Measurements from ENCODE around the gene TMEM150C.

DNA sequence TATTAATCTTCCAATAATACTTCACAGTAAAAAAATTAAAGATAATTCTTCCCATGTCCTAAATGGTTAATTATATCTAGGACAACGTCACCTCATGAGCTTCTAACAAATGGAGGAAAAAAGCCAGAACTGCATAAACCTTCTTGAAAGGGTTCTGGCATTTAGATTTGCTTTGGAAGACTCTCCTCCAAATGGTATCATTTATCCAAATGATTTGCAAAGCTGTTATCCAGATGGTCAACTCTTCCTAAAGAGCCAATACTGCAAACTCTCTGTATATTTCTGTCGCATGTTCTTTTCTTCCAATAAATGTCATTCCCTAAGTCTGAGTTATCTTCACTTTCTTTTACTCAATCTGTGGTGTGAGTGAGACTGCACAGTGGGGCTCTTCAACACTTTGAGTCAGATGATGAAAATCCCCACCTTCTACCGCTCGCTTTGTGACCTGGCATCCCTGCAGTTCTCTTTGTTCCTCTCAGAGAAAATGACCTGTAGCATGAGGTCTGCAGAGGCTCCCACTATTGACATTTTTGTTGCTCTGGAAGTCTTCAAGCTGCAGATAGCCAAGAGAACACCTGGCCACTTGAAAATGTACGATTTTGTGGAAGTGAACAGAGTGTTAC, 52.9 kb downstream of the TMEM150C start:
- TF ChIP-seq, protein P1, sequence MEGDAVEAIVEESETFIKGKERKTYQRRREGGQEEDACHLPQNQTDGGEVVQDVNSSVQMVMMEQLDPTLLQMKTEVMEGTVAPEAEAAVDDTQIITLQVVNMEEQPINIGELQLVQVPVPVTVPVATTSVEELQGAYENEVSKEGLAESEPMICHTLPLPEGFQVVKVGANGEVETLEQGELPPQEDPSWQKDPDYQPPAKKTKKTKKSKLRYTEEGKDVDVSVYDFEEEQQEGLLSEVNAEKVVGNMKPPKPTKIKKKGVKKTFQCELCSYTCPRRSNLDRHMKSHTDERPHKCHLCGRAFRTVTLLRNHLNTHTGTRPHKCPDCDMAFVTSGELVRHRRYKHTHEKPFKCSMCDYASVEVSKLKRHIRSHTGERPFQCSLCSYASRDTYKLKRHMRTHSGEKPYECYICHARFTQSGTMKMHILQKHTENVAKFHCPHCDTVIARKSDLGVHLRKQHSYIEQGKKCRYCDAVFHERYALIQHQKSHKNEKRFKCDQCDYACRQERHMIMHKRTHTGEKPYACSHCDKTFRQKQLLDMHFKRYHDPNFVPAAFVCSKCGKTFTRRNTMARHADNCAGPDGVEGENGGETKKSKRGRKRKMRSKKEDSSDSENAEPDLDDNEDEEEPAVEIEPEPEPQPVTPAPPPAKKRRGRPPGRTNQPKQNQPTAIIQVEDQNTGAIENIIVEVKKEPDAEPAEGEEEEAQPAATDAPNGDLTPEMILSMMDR (IDR thresholded peaks at IDR 0.05; ENCODE audit: insufficient read depth, low read depth, low read length): no peak
- no peak for TF ChIP-seq EZH2 (IDR thresholded peaks at IDR 0.05; ENCODE audit: insufficient read depth, low read length)
